PC-3 (cell line): ENCODE data around the gene AXDND1. TPM values are rescaled to one million over a fixed set of nuclear protein-coding genes. Genes with fewer than 3 reads are reported as not detected.
"Not testable (repeated sequence)": the region's sequence is repeated elsewhere in the genome, so short reads cannot be mapped to it uniquely, and the experiment has no call there.

Experiments used
- ATAC-seq: fragments of 200-7000 bp; cut with Tn5 transposase; 2 replicates; pipeline ENCODE4 v1.9.1; 2020; ENCODE audit warnings: mild to moderate bottlenecking, moderate library complexity
- BruUV-seq: library from RNA; stranded (reverse); fragments of 400-500 nt; replicated peaks from 2 replicates; lab custom pipeline; 2021; lab: Mats Ljungman, UMichigan
- CTCF ChIA-PET: fragments of 300-600 bp; sonication (Branson Sonifier 250); formaldehyde crosslinking; loops from one replicate; lab custom pipeline; 2022; ENCODE audit warnings: antibody characterized with exemption; lab: Charles Lee
- POLR2A ChIA-PET: fragments of 300-600 bp; sonication (Branson Sonifier 250); formaldehyde crosslinking; loops from one replicate; lab custom pipeline; 2022; ENCODE audit warnings: antibody characterized with exemption; ENCODE audit not compliant: unreplicated experiment; lab: Charles Lee
- DNase-seq: peaks from one replicate; pipeline ENCODE4 v3.0.0-alpha.2; 2015
- H2AFZ ChIP-seq: fragments of 300-600 bp; sonication (generic); 2 replicates; pipeline ENCODE4 v1.6.0; 2016; ENCODE audit warnings: antibody characterized with exemption, low read length
- H3F3A ChIP-seq: fragments of 300-600 bp; sonication (generic); one replicate; pipeline ENCODE4 v1.6.0; 2017; ENCODE audit warnings: antibody characterized with exemption, low read length, control low read depth, mild to moderate bottlenecking; ENCODE audit not compliant: unreplicated experiment
- H3K27ac ChIP-seq: fragments of 300-600 bp; sonication (generic); 2 replicates; pipeline ENCODE4 v1.5.1; 2016; ENCODE audit warnings: mild to moderate bottlenecking, low read length
- H3K27me3 ChIP-seq: fragments of 300-600 bp; sonication (generic); 2 replicates; pipeline ENCODE4 v1.6.1; 2016; ENCODE audit warnings: low read length, mixed read lengths
- H3K36me3 ChIP-seq: fragments of 300-600 bp; sonication (generic); 2 replicates; pipeline ENCODE4 v1.6.1; 2016; ENCODE audit warnings: low read depth, mixed run types, low read length, mixed read lengths
- H3K4me1 ChIP-seq: fragments of 300-600 bp; sonication (generic); 2 replicates; pipeline ENCODE4 v1.5.1; 2016; ENCODE audit warnings: low read length; ENCODE audit not compliant: insufficient read depth
- H3K4me2 ChIP-seq: fragments of 300-600 bp; sonication (generic); 2 replicates; pipeline ENCODE4 v1.6.0; 2016; ENCODE audit warnings: low read length
- H3K4me3 ChIP-seq: fragments of 300-600 bp; sonication (generic); 2 replicates; pipeline ENCODE4 v1.5.1; 2016; ENCODE audit warnings: mild to moderate bottlenecking, low read length, mixed read lengths
- H3K79me2 ChIP-seq: fragments of 300-600 bp; sonication (generic); 2 replicates; pipeline ENCODE4 v1.6.1; 2017; ENCODE audit warnings: low read length, mixed read lengths
- H3K9ac ChIP-seq: fragments of 300-600 bp; sonication (generic); 2 replicates; pipeline ENCODE4 v1.6.0; 2016; ENCODE audit warnings: mild to moderate bottlenecking, low read length
- H3K9me2 ChIP-seq: fragments of 300-600 bp; sonication (generic); replicated peaks from 2 replicates; pipeline ENCODE4 v1.6.1; 2016; ENCODE audit warnings: mixed run types, low read length, mixed read lengths
- H3K9me3 ChIP-seq: fragments of 300-600 bp; sonication (generic); 2 replicates; pipeline ENCODE4 v1.6.1; 2016; ENCODE audit warnings: low read length, mixed read lengths
- H4K20me1 ChIP-seq: fragments of 300-600 bp; sonication (generic); 2 replicates; pipeline ENCODE4 v1.6.1; 2016; ENCODE audit warnings: low read length, mixed read lengths
- CTCF ChIP-seq: fragments of 300-600 bp; sonication (generic); conservative IDR thresholded peaks from 2 replicates; pipeline ENCODE4 v1.5.1; 2017; ENCODE audit warnings: antibody characterized with exemption, low read depth, mild to moderate bottlenecking, low read length
- EZH2 ChIP-seq: fragments of 300-600 bp; sonication (generic); IDR thresholded peaks from one replicate; pipeline ENCODE4 v1.6.1; 2017; ENCODE audit warnings: antibody characterized with exemption, mild to moderate bottlenecking, low read length; ENCODE audit not compliant: unreplicated experiment
- EZH2phosphoT487 ChIP-seq: fragments of 300-600 bp; sonication (generic); IDR thresholded peaks from 2 replicates; pipeline ENCODE4 v1.6.1; 2018; ENCODE audit warnings: mild to moderate bottlenecking, antibody characterized with exemption, low read length, borderline replicate concordance
- intact Hi-C: fragments of 100-400 bp; cut with micrococcal nuclease; formaldehyde crosslinking; loops from 2 replicates; pipeline ENCODE4 v1.9.0; 2023
- total RNA-seq: library from RNA; depleted of rRNA; stranded (reverse); fragments of >200 nt; gene quantifications from 2 replicates; pipeline ENCODE4 v1.2.3, GENCODE V29; 2014

Gene AXDND1
- total RNA-seq, 1 experiment from 2014 or later, result not detected

GRCh38 chr1:179465661-179466060 is 99.9 kb downstream of the AXDND1 start:
- H3K27me3 ChIP-seq, intact Hi-C loops, DNase-seq, H3K9me2 ChIP-seq, H3K4me2 ChIP-seq, POLR2A ChIA-PET, H4K20me1 ChIP-seq, CTCF ChIA-PET, H3F3A ChIP-seq, H3K9me3 ChIP-seq, H3K79me2 ChIP-seq, H2AFZ ChIP-seq, H3K27ac ChIP-seq, H3K4me3 ChIP-seq, H3K4me1 ChIP-seq, H3K36me3 ChIP-seq, H3K9ac ChIP-seq, ATAC-seq, BruUV-seq: not testable (repeated sequence)

DNA sequence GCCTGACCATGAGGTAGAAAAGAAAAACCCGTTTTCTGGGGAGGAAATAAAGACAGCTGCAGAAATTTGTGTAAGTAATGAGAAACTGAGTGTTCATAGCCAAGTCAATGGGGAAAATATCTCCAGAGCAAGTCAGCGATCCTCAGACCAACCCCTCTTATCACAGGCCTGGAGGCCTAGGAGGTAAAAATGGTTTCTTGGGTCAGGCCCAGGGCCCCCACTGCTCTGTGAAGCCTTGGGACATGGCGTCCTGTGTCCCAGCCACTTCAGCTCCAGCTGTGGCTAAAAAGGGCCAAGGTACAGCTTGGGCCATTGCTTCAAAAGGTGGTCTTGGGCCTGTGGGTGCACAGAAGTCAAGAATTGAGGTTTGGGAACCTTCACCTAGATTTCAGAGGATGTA is 108.9 kb downstream of the AXDND1 start:
- CTCF ChIA-PET, result no interaction called here
- H3K9me3 ChIP-seq, result peaks cover 4% of the 10 kb centered on the region; the same call in 1 of the 2 replicates
- BruUV-seq, result no TSS peak

GRCh38 chr1:179476484-179476883 is 110.7 kb downstream of the AXDND1 start:
- no TSS peak for BruUV-seq

More for the DNA sequence above, 108.9 kb downstream of the AXDND1 start:
- Histone ChIP-seq H3K36me3 (no peaks in the 10 kb centered on the region), H3K27ac (no peak overlapping the region), H3K4me3 (no peak overlapping the region), H3K27me3 (no peaks in the 10 kb centered on the region), H3K9me2 (no peaks in the 10 kb centered on the region), H3F3A (no peaks in the 10 kb centered on the region), H3K4me2 (no peak overlapping the region), H4K20me1 (no peaks in the 10 kb centered on the region), H3K79me2 (no peaks in the 10 kb centered on the region), H3K9ac (no peak overlapping the region), H2AFZ (no peak overlapping the region), H3K4me1 (no peaks in the 10 kb centered on the region)
- ATAC-seq (no peak), DNase-seq (no peak)
- POLR2A ChIA-PET, result no interaction called here
- TF ChIP-seq EZH2 (no peak), CTCF (no peak), EZH2phosphoT487 (no peak)
- intact Hi-C loops, result no loop called here

More at GRCh38 chr1:179476484-179476883, 110.7 kb downstream of the AXDND1 start:
- H3K79me2 ChIP-seq, result no peaks in the 10 kb centered on the region
- TF ChIP-seq EZH2phosphoT487, result no peak
- TF ChIP-seq CTCF, result no peak
- no peak for TF ChIP-seq EZH2
- no peak overlapping the region for H3K27ac ChIP-seq
- no peaks in the 10 kb centered on the region for H3K9me2 ChIP-seq
- no peak overlapping the region for H3K4me2 ChIP-seq
- H3K9me3 ChIP-seq, result peaks cover 4% of the 10 kb centered on the region; the same call in 1 of the 2 replicates
- H3K27me3 ChIP-seq, result no peaks in the 10 kb centered on the region
- no peaks in the 10 kb centered on the region for H3F3A ChIP-seq
- H3K4me1 ChIP-seq, result no peaks in the 10 kb centered on the region
- ATAC-seq (no peak), DNase-seq (no peak)
- H3K36me3 ChIP-seq, result no peaks in the 10 kb centered on the region
- H3K9ac ChIP-seq, result no peak overlapping the region
- no peaks in the 10 kb centered on the region for H4K20me1 ChIP-seq
- intact Hi-C loops, result no loop called here
- no peak overlapping the region for H3K4me3 ChIP-seq
- H2AFZ ChIP-seq, result no peak overlapping the region
- ChIA-PET POLR2A (no interaction called here), CTCF (no interaction called here)
